Hepatocyte (in vitro differentiated cells): Measurements from ENCODE around the gene GIPC3. TPM values are rescaled to one million over a fixed set of nuclear protein-coding genes. Genes with fewer than 3 reads are reported as not detected.

ENCODE experiments used
- DNase-seq: peaks from one replicate; pipeline ENCODE4 v3.0.0-alpha.2; 2016; ENCODE audit warnings: low spot score
- H2AFZ ChIP-seq: fragments of 200-600 bp; sonication (generic); 2 replicates; pipeline ENCODE4 v1.6.0; 2016; ENCODE audit warnings: antibody characterized with exemption, mild to moderate bottlenecking
- H3K27ac ChIP-seq: fragments of 200-600 bp; sonication (generic); 2 replicates; pipeline ENCODE4 v1.5.1; 2016; ENCODE audit warnings: mild to moderate bottlenecking
- H3K27me3 ChIP-seq: fragments of 200-600 bp; sonication (generic); 2 replicates; pipeline ENCODE4 v1.6.1; 2016
- H3K36me3 ChIP-seq: fragments of 200-600 bp; sonication (generic); replicated peaks from 2 replicates; pipeline ENCODE4 v1.5.1; 2016; ENCODE audit warnings: low read depth; ENCODE audit not compliant: insufficient read depth
- H3K4me1 ChIP-seq: fragments of 200-600 bp; sonication (generic); 2 replicates; pipeline ENCODE4 v1.5.1; 2016; ENCODE audit warnings: mild to moderate bottlenecking, moderate library complexity; ENCODE audit not compliant: insufficient read depth
- H3K4me2 ChIP-seq: fragments of 200-600 bp; sonication (generic); 2 replicates; pipeline ENCODE4 v1.6.0; 2016
- H3K4me3 ChIP-seq: fragments of 200-600 bp; sonication (generic); 2 replicates; pipeline ENCODE4 v1.5.1; 2016; ENCODE audit warnings: mild to moderate bottlenecking
- H3K79me2 ChIP-seq: fragments of 200-600 bp; sonication (generic); 2 replicates; pipeline ENCODE4 v1.6.0; 2017; ENCODE audit warnings: mild to moderate bottlenecking
- H3K9me2 ChIP-seq: fragments of 200-600 bp; sonication (generic); replicated peaks from 2 replicates; pipeline ENCODE4 v1.6.0; 2017; ENCODE audit warnings: mild to moderate bottlenecking; ENCODE audit not compliant: insufficient read depth
- H3K9me3 ChIP-seq: fragments of 200-600 bp; sonication (generic); 2 replicates; pipeline ENCODE4 v1.5.1; 2016; ENCODE audit warnings: low read depth, mild to moderate bottlenecking
- H4K20me1 ChIP-seq: fragments of 200-600 bp; sonication (generic); 2 replicates; pipeline ENCODE4 v1.6.0; 2016; ENCODE audit warnings: mild to moderate bottlenecking; ENCODE audit not compliant: insufficient read depth, poor library complexity, severe bottlenecking
- CTCF ChIP-seq: fragments of 200-600 bp; sonication (generic); IDR thresholded peaks from 2 replicates; pipeline ENCODE4 v1.5.1; 2016; ENCODE audit warnings: antibody characterized with exemption, mild to moderate bottlenecking; ENCODE audit not compliant: poor library complexity
- EZH2 ChIP-seq: fragments of 200-600 bp; sonication (generic); IDR thresholded peaks from 2 replicates; pipeline ENCODE4 v1.6.1; 2016; ENCODE audit warnings: antibody characterized with exemption, mild to moderate bottlenecking, borderline replicate concordance
- EZH2phosphoT487 ChIP-seq: fragments of 200-600 bp; sonication (generic); IDR thresholded peaks from one replicate; pipeline ENCODE4 v1.6.1; 2018; ENCODE audit warnings: antibody characterized with exemption, mild to moderate bottlenecking, low read depth, moderate library complexity; ENCODE audit not compliant: unreplicated experiment, severe bottlenecking
- WGBS: methylation state at CpG from one replicate; pipeline ENCODE4 v1.1.6; 2016; ENCODE audit warnings: low lambda C conversion rate; ENCODE audit errors: missing lambda C conversion rate; 5-methylcytosine and 5-hydroxymethylcytosine counted together
- polyA plus RNA-seq: library from polyadenylated mRNA; unstranded; fragments of >200 nt; fragmentation: Nextera tagmentation; extraction: Ambion mirVana; gene quantifications from 2 replicates; pipeline ENCODE4 v1.2.1, GENCODE V29; 2016
- total RNA-seq: library from RNA; depleted of rRNA; stranded (reverse); fragments of >200 nt; gene quantifications from 2 replicates; pipeline ENCODE4 v1.2.3, GENCODE V29; 2014

The GIPC3 gene
- total and polyA plus RNA-seq, 2 experiments from 2014 or later = 0.28 TPM; not detected in 1

- peaks cover 9% of the 10 kb centered on the region for H3K4me1 ChIP-seq
- no peak for TF ChIP-seq EZH2phosphoT487
- TF ChIP-seq EZH2 = no peak
- TF ChIP-seq CTCF = no peak
- peaks cover 6% of the 10 kb centered on the region for H4K20me1 ChIP-seq
- DNase-seq = no peak
- 90% methylated on average over 12 of the region's 12 CpGs for WGBS
- H2AFZ ChIP-seq = no peak overlapping the region
- no peaks in the 10 kb centered on the region for H3K27me3 ChIP-seq
- peaks cover 22% of the 10 kb centered on the region for H3K79me2 ChIP-seq
- no peaks in the 10 kb centered on the region for H3K9me3 ChIP-seq
- H3K4me3 ChIP-seq = no peak overlapping the region
- H3K27ac ChIP-seq = no peak overlapping the region
- H3K4me2 ChIP-seq = no peak overlapping the region
- H3K9me2 ChIP-seq = no peaks in the 10 kb centered on the region
- H3K36me3 ChIP-seq = no peaks in the 10 kb centered on the region
Observed at GRCh38 chr19:3622224-3622623, 36.9 kb downstream of the GIPC3 start.

GRCh38 chr19:3623716-3624115, 38.4 kb downstream of the GIPC3 start:
- no peak overlapping the region for H3K4me3 ChIP-seq
- no peaks in the 10 kb centered on the region for H3K9me3 ChIP-seq
- no peaks in the 10 kb centered on the region for H3K9me2 ChIP-seq
- H3K4me2 ChIP-seq = no peak overlapping the region
- H3K79me2 ChIP-seq = peaks cover 22% of the 10 kb centered on the region
- no peak overlapping the region for H3K27ac ChIP-seq
- H2AFZ ChIP-seq = no peak overlapping the region
- 99% methylated on average over 34 of the region's 34 CpGs for WGBS
- H3K36me3 ChIP-seq = no peaks in the 10 kb centered on the region
- TF ChIP-seq EZH2 (no peak), EZH2phosphoT487 (no peak), CTCF (no peak)
- H4K20me1 ChIP-seq = peaks cover 6% of the 10 kb centered on the region
- no peaks in the 10 kb centered on the region for H3K27me3 ChIP-seq
- peaks cover 9% of the 10 kb centered on the region for H3K4me1 ChIP-seq
- DNase-seq = no peak

- 5% methylated on average over 21 of the region's 21 CpGs for WGBS
- peaks cover 9% of the 10 kb centered on the region for H3K4me1 ChIP-seq
- H3K9me3 ChIP-seq = no peaks in the 10 kb centered on the region
- peak overlapping the region; percentile 72 for H3K4me3 ChIP-seq
- peaks cover 6% of the 10 kb centered on the region for H4K20me1 ChIP-seq
- peak overlapping the region; percentile 57 for H2AFZ ChIP-seq
- TF ChIP-seq CTCF (no peak), EZH2 (no peak), EZH2phosphoT487 (no peak)
- no peak for DNase-seq
- H3K27me3 ChIP-seq = no peaks in the 10 kb centered on the region
- peak overlapping the region; percentile 92 for H3K27ac ChIP-seq
- peaks cover 22% of the 10 kb centered on the region for H3K79me2 ChIP-seq
- H3K9me2 ChIP-seq = no peaks in the 10 kb centered on the region
- no peaks in the 10 kb centered on the region for H3K36me3 ChIP-seq
- H3K4me2 ChIP-seq = peak overlapping the region; percentile 66
Observed at GRCh38 chr19:3625996-3626472, 40.8 kb downstream of the GIPC3 start.
